ENCODE data around the gene JAKMIP3. TPM values are rescaled to one million over a fixed set of nuclear protein-coding genes. Genes with fewer than 3 reads are reported as not detected.

The JAKMIP3 gene
- total RNA-seq, 1 experiment from 2014 or later = 5.6 TPM

DNA sequence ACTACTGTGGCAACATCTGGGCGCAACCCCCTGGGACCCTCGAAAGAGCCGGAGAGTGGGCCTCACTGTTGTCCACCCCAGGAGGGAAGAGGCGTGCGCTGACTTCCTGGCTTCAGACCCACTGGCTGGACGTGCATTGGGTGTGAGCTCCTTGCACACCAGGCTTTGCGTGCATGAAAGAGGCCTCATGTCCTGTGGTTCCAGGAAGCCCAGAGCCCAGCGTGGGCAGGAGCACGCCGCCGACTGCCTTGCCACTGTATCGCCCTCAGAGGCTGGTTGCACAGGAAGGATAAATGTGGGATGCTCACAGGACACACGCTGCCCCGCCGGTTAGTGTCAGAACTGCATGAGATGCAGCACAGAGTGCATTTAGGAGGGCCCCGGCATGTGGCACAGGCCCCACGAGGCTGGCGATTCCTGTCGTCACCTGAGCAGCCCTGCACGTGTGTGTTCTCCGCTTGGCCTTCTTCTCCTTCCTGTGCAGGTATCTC, 8.5 kb upstream of the JAKMIP3 start:
- no peaks in the 10 kb centered on the region for H3K79me2 ChIP-seq (ENCODE audit: low read depth)
- H3K4me3 ChIP-seq = no peak overlapping the region
- TF ChIP-seq, protein P1, sequence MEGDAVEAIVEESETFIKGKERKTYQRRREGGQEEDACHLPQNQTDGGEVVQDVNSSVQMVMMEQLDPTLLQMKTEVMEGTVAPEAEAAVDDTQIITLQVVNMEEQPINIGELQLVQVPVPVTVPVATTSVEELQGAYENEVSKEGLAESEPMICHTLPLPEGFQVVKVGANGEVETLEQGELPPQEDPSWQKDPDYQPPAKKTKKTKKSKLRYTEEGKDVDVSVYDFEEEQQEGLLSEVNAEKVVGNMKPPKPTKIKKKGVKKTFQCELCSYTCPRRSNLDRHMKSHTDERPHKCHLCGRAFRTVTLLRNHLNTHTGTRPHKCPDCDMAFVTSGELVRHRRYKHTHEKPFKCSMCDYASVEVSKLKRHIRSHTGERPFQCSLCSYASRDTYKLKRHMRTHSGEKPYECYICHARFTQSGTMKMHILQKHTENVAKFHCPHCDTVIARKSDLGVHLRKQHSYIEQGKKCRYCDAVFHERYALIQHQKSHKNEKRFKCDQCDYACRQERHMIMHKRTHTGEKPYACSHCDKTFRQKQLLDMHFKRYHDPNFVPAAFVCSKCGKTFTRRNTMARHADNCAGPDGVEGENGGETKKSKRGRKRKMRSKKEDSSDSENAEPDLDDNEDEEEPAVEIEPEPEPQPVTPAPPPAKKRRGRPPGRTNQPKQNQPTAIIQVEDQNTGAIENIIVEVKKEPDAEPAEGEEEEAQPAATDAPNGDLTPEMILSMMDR (conservative IDR thresholded peaks at IDR 0.05) = no peak
- no peak for TF ChIP-seq EZH2 (IDR thresholded peaks at IDR 0.05; ENCODE audit: low read depth)
- CTCF ChIA-PET = no interaction called here
- DNase-seq = no peak
- intact Hi-C loops (cut with micrococcal nuclease; ENCODE audit: unreplicated experiment) = no loop called here
- H3K4me1 ChIP-seq (replicated peaks; ENCODE audit: insufficient read depth) = no peaks in the 10 kb centered on the region
- no peaks in the 10 kb centered on the region for H3K9me3 ChIP-seq (ENCODE audit: insufficient read depth, low read depth)
- H3K4me2 ChIP-seq = no peak overlapping the region
- H2AFZ ChIP-seq = no peak overlapping the region
- H4K20me1 ChIP-seq (ENCODE audit: insufficient read depth) = no peaks in the 10 kb centered on the region
- no peak overlapping the region for H3K27ac ChIP-seq
- POLR2A ChIA-PET (ENCODE audit: unreplicated experiment) = no interaction called here
- no peaks in the 10 kb centered on the region for H3K9me2 ChIP-seq (ENCODE audit: insufficient read depth)
- BruUV-seq (replicated peaks) = no TSS peak
- H3F3A ChIP-seq (ENCODE audit: insufficient read depth, low read depth) = no peaks in the 10 kb centered on the region
- peaks cover 40% of the 10 kb centered on the region for H3K27me3 ChIP-seq (ENCODE audit: insufficient read depth, low read depth)
- H3K36me3 ChIP-seq (ENCODE audit: low read depth) = no peaks in the 10 kb centered on the region

DNA sequence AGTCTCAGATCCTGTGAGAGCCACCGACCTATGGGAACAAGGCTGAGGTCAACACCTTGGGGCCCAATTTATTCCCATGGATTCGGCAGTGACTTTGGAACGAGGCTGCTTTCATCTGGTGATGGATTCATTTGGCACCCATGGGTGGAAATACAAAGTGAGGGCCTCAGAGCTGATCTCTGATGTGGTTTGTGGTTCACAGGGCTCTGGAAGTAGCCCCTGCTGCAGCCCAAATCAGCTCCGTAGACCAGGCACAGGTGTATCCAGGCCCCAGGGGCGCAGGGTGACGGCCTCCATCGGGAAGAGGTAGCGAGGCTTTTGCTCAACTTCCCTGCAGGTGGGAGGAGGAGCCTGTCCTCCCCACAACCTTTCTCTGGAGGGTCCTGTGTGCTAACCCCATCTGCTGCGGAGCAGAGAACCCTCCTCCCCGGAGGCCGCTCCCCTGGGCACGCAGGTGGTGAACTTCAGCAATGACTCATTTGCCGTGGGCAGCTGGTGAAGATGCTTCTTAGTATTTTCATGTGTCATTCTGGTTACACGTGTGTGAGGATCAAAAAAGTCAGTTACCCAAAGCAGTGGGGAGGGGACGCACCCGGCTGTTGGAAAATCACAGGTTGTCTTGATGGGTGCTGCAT, 7.5 kb upstream of the JAKMIP3 start:
- Histone ChIP-seq H3K4me3 (no peak overlapping the region), H3K27ac (no peak overlapping the region), H3K79me2 (ENCODE audit: low read depth) (no peaks in the 10 kb centered on the region), H3K9me2 (ENCODE audit: insufficient read depth) (no peaks in the 10 kb centered on the region), H2AFZ (no peak overlapping the region), H3K9me3 (ENCODE audit: insufficient read depth, low read depth) (no peaks in the 10 kb centered on the region), H3K4me1 (replicated peaks; ENCODE audit: insufficient read depth) (no peaks in the 10 kb centered on the region), H3K36me3 (ENCODE audit: low read depth) (no peaks in the 10 kb centered on the region), H3K4me2 (no peak overlapping the region), H3F3A (ENCODE audit: insufficient read depth, low read depth) (no peaks in the 10 kb centered on the region), H4K20me1 (ENCODE audit: insufficient read depth) (no peaks in the 10 kb centered on the region), H3K27me3 (ENCODE audit: insufficient read depth, low read depth) (peaks cover 33% of the 10 kb centered on the region)
- no TSS peak for BruUV-seq (replicated peaks)
- intact Hi-C loops (cut with micrococcal nuclease; ENCODE audit: unreplicated experiment) = no loop called here
- POLR2A ChIA-PET (ENCODE audit: unreplicated experiment) = no interaction called here
- DNase-seq = no peak
- CTCF ChIA-PET = interaction anchor here (0.6 kb wide), 1 partner anchor 363 kb away, joined by 9 read pairs; no protein-coding TSS in a partner anchor
- no peak for TF ChIP-seq EZH2 (IDR thresholded peaks at IDR 0.05; ENCODE audit: low read depth)
- TF ChIP-seq, protein P1 (conservative IDR thresholded peaks at IDR 0.05) = no peak

GRCh38 chr10:132058793-132059759, 6.7 kb upstream of the JAKMIP3 start:
- H3K4me2 ChIP-seq = no peak overlapping the region
- ChIA-PET CTCF (interaction anchor here (0.6 kb wide), 1 partner anchor 362 kb away, joined by 9 read pairs; no protein-coding TSS in a partner anchor), POLR2A (ENCODE audit: unreplicated experiment) (no interaction called here)
- no TSS peak for BruUV-seq (replicated peaks)
- no peaks in the 10 kb centered on the region for H3K4me1 ChIP-seq (replicated peaks; ENCODE audit: insufficient read depth)
- H3K4me3 ChIP-seq = no peak overlapping the region
- H3K36me3 ChIP-seq (ENCODE audit: low read depth) = no peaks in the 10 kb centered on the region
- H3K79me2 ChIP-seq (ENCODE audit: low read depth) = no peaks in the 10 kb centered on the region
- no peak for DNase-seq
- peaks cover 33% of the 10 kb centered on the region for H3K27me3 ChIP-seq (ENCODE audit: insufficient read depth, low read depth)
- no peaks in the 10 kb centered on the region for H3K9me3 ChIP-seq (ENCODE audit: insufficient read depth, low read depth)
- H3K9me2 ChIP-seq (ENCODE audit: insufficient read depth) = no peaks in the 10 kb centered on the region
- TF ChIP-seq EZH2 (IDR thresholded peaks at IDR 0.05; ENCODE audit: low read depth) = no peak
- TF ChIP-seq, protein P1 (conservative IDR thresholded peaks at IDR 0.05) = no peak
- H4K20me1 ChIP-seq (ENCODE audit: insufficient read depth) = no peaks in the 10 kb centered on the region
- no peaks in the 10 kb centered on the region for H3F3A ChIP-seq (ENCODE audit: insufficient read depth, low read depth)
- intact Hi-C loops (cut with micrococcal nuclease; ENCODE audit: unreplicated experiment) = no loop called here
- no peak overlapping the region for H3K27ac ChIP-seq
- no peak overlapping the region for H2AFZ ChIP-seq
